GM21381 (cell line): ENCODE measurements around the gene SCN1A.
"Not testable (repeated sequence)": the region's sequence is repeated elsewhere in the genome, so short reads cannot be mapped to it uniquely, and the experiment has no call there.

Source experiments
- ATAC-seq: cut with Tn5 transposase; IDR thresholded peaks from one replicate; pipeline ENCODE4 v1.9.1; 2021; ENCODE audit warnings: mild to moderate bottlenecking, moderate library complexity; ENCODE audit not compliant: unreplicated experiment

The SCN1A gene

GRCh38 chr2:165989851-165990250, 138.0 kb downstream of the SCN1A start:
- no peak for ATAC-seq

GRCh38 chr2:165985120-165985519, 142.7 kb downstream of the SCN1A start:
- no peak for ATAC-seq

- ATAC-seq = not testable (repeated sequence)
Observed at GRCh38 chr2:165972161-165972560, 155.7 kb downstream of the SCN1A start.

DNA sequence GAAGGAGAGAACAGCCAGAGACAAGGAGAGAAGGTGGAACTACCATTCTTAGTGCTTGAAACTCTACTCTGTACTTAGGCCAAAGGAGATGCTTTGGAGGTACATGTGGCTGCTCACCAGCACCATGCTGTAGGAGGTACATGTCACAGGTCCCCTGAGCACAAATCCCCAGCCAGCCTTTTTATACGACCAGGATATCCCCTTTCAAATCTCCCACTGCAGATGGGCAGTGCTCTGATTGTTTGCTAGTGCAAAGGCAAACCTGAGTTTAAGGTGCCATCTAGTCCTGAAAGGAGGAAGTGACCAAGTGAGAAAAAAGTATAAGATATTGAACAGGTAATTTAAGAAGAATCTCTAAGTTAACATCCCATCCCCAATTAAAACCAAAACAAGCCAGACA, 157.2 kb downstream of the SCN1A start:
- ATAC-seq = no peak

- ATAC-seq = no peak
Observed at GRCh38 chr2:165969227-165969626, 158.6 kb downstream of the SCN1A start.

- ATAC-seq = no peak
Observed at GRCh38 chr2:165967746-165968145, 160.1 kb downstream of the SCN1A start.

- no peak for ATAC-seq
Observed at GRCh38 chr2:165961818-165962217, 166.0 kb downstream of the SCN1A start.

- no peak for ATAC-seq
Observed at GRCh38 chr2:165959371-165959770, 168.4 kb downstream of the SCN1A start.

DNA sequence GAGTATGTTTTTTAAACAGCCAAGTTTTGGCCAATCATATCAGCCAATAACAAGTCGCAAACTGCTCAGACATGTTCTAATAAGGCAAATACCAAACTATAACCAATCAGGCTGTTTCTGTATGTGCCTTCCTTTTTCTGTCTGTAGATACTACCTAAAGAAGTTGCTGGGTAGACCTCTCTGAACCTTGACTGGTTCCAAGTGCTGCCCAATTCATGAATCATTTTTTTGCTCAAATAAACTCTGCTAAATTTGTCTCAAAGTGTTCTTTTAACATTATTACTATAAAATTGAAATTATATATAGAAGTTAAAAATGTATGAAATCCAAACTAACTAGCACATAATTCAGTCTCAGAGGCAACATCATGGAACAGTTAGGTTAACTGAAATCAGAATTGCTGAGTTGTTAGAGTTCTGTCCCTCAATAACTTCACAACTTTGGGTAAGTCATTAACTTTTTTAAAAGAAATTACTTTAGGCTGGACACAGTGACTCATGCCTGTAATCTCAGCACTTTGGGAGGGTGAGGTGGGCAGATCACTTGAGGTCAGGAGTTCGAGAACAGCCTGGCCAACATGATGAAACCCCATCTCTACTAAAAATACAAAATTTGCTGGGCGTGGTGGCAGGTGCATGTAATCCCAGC, 169.4 kb downstream of the SCN1A start:
- ATAC-seq = no peak

GRCh38 chr2:165957030-165957675, 170.7 kb downstream of the SCN1A start:
- ATAC-seq = no peak

DNA sequence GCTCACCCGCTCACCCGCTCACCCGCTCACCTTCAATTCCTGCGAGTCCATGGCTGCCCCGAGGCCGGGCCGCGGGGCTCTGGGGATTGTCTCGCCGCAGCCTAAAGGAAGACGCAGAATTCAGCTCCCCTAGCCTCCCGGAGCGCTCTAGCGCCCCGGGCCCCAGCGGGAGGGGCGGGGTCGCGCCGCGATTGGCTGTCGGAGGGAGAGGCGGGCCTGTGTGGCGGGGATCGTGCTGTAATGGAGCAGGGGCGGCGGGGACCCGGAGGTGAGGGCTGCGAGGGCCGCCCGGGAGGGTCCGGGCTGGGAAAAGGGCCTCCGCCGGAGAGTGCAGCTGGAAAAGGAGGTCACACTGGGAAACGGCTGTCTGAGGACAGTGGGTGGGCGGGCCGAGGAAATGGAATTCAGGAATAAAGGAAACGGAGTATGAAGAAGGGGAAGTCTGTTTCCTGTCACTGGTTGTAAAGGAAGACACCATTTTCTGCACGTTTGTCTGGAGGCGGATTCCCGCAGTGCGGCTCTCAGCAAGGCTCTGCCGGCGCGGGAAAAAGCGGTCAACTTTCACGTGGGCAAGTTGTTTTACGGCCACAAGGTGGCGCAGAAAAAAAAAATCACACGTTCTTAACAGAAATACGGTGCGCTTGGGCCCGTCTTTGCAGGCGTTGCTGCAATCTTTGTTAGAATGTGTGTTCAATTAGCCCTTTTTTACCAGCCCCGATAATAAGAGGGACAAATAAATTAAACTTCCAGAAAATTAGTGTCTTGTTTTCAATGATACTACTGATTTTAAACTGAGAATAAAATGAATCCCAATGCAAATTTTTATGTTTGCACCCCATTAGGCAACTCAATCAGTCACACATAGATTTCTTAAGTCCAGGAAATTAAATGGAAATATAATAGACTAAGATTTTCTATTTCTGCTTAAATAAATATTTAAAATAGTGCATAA, 173.9 kb downstream of the SCN1A start, which contains the start of gene TTC21B:
TTC21B (minus strand) TSS at position 122 of the 952 bp plus-strand sequence; CDS start at position 51, 71 bp downstream.
- peak; percentile 96 for ATAC-seq

DNA sequence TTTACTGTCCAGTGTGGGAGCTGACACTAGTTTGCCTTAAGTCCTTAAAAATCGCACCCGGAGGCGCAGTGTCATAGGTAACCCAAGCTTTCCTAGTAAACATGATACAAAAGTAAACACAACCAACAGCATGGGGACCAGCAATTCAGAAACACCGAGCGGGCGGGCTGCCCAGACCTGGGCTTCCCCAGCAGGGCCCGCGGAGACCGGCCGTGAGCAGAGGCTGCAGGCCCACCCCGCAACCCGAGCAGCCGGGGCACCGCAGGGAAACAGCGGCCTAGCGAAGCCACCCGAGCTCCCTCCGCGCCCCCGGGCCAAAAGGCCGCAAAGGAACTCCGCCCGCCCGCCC, 174.5 kb downstream of the SCN1A start:
- ATAC-seq = peak; percentile 31

- no peak for ATAC-seq
Observed at GRCh38 chr2:165952741-165953211, 175.0 kb downstream of the SCN1A start.

- no peak for ATAC-seq
Observed at GRCh38 chr2:165952085-165952484, 175.7 kb downstream of the SCN1A start.

GRCh38 chr2:165950438-165950837, 177.4 kb downstream of the SCN1A start:
- ATAC-seq = no peak

DNA sequence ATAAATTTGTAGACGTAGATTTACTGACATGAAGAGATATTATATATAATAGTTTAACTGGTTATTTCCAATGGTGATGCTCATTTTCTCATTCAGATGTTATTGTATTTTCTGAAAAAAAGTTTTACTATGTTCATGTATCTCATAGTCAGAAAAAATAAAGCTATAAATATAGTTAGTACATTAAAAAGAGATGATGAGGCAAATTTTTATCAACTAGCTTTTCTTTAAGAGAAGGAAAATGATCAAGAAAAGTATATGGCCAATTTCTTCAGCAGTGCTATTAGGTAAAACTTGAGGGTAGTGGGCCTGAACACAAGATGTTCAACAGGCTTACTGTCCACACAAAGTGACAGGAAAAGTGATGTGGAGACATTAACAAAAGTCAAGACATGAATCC, 186.0 kb downstream of the SCN1A start:
- ATAC-seq = no peak

DNA sequence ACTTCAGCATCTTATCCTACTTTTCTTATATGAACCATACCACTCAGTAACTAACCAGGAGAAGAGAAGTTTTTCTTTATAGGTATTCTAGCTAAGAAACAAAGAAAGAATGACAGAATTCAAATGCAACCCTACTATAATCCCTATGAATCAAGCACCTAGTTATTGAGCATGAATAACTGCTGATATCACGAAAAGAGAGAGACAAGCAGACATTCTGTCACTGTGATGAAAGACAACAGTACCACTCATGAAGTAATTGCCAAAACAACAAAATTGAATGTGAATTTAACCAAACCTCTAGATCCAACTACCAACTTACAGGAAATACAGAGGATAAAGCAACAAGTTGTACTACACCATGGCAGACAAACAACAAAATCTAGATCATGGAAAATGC, 189.6 kb downstream of the SCN1A start:
- ATAC-seq = no peak
